Right atrium auricular region (tissue), 2 donors: ENCODE data around the gene FRMPD4. TPM values are rescaled to one million over a fixed set of nuclear protein-coding genes. Genes with fewer than 3 reads are reported as not detected.

ENCODE experiments used
- DNase-seq: peaks from one replicate; pipeline ENCODE4 v3.0.0-alpha.2; 2019; ENCODE audit warnings: low spot score
- H3K27ac ChIP-seq, 2 donors: fragments of 200-600 bp; sonication (generic); 1 replicate in 1 of 2; 2 replicates in 1 of 2; pipeline ENCODE4 v1.5.1; 2016 to 2019
- H3K27me3 ChIP-seq, 2 donors: fragments of 200-600 bp; sonication (generic); one replicate each; pipeline versions ENCODE4 v1.5.1 to v1.6.0; 2017 to 2019
- H3K36me3 ChIP-seq: fragments of 200-600 bp; sonication (generic); one replicate; pipeline ENCODE4 v1.5.1; 2016
- H3K4me1 ChIP-seq, 2 donors: fragments of 200-600 bp; sonication (generic); one replicate each; pipeline versions ENCODE4 v1.5.1 to v1.6.0; 2017 to 2019
- H3K4me3 ChIP-seq, 2 donors: fragments of 200-600 bp; sonication (generic); 1 replicate in 1 of 2; 2 replicates in 1 of 2; pipeline ENCODE4 v1.5.1; 2017 to 2019; ENCODE audit warnings: mild to moderate bottlenecking in 1 of 2, moderate library complexity in 1 of 2
- H3K9me3 ChIP-seq, 2 donors: fragments of 200-600 bp; sonication (generic); one replicate each; pipeline ENCODE4 v1.5.1; 2019
- CTCF ChIP-seq, 2 donors: fragments of 200-600 bp; sonication (generic); IDR thresholded peaks; one replicate each; pipeline ENCODE4 v1.5.1; 2019; ENCODE audit warnings: antibody characterized with exemption in 2 of 2
- total RNA-seq, 2 donors: library from RNA; depleted of rRNA; stranded (reverse); fragments of >200 nt; gene quantifications; one replicate each; pipeline ENCODE4 v1.1.0, GENCODE V29; 2016

Gene FRMPD4
- total RNA-seq, 2 donors from 2014 or later, result 1.2 to 1.3 TPM

DNA sequence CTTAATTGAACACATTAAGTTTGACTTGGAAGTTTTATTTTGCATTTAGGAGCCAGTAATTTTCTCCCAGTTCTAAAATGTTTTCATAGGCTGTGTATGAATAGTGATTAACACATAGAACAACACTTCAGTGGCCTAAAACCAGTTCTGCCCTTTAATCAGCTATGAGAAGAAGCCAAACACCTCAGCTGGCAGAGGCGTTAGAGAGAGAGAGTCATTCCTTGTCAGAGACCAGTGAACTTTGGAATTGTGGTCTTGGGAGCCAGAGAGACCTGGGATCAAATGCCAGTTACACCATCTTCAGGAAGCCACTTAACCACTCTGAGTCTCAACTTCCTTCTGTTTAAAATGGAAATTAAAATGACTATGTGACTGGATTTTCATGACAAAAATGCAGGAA, 613.6 kb downstream of the FRMPD4 start:
- H3K4me3 ChIP-seq, result no peak overlapping the region
- H3K36me3 ChIP-seq, result no peaks in the 10 kb centered on the region
- no peak for DNase-seq
- no peak overlapping the region for H3K27ac ChIP-seq
- H3K4me1 ChIP-seq, result no peaks in the 10 kb centered on the region
- no peaks in the 10 kb centered on the region for H3K27me3 ChIP-seq
- H3K9me3 ChIP-seq, result peaks cover 0 to 11% of the 10 kb centered on the region in 2 donors
- no peak for TF ChIP-seq CTCF (IDR thresholded peaks at IDR 0.05)

- TF ChIP-seq CTCF (IDR thresholded peaks at IDR 0.05), result no peak
- Histone ChIP-seq H3K27me3 (no peaks in the 10 kb centered on the region), H3K36me3 (no peaks in the 10 kb centered on the region), H3K9me3 (peaks cover 0 to 11% of the 10 kb centered on the region in 2 donors), H3K4me1 (no peaks in the 10 kb centered on the region), H3K27ac (no peak overlapping the region), H3K4me3 (no peak overlapping the region)
- no peak for DNase-seq
Measured at GRCh38 chrX:12753366-12753765, 615.1 kb downstream of the FRMPD4 start.

DNA sequence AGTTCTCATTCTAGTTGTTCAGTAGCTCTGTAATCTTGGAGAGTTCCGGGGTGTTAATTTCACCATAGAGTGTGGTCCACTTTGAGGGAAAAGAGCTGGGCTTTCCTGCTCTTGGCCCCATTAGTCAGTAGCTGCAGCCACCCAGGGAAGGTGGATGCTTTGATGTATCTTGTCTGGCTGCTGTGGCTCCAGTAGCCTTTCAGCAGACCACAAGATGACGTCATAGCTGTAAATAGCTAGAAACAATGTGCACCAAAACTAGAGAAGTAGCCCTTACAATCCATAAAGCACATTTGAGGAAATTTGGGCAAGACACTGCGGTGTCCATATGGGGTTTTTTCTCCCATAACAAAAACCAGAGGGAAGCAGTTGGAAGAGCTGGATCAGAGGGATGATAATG, 620.0 kb downstream of the FRMPD4 start:
- Histone ChIP-seq H3K36me3 (no peaks in the 10 kb centered on the region), H3K27me3 (no peaks in the 10 kb centered on the region), H3K9me3 (no peaks in the 10 kb centered on the region), H3K4me3 (no peak overlapping the region), H3K4me1 (no peaks in the 10 kb centered on the region), H3K27ac (no peak overlapping the region)
- DNase-seq, result no peak
- TF ChIP-seq CTCF (IDR thresholded peaks at IDR 0.05), result no peak

- no peaks in the 10 kb centered on the region for H3K36me3 ChIP-seq
- DNase-seq, result no peak
- no peaks in the 10 kb centered on the region for H3K9me3 ChIP-seq
- no peak for TF ChIP-seq CTCF (IDR thresholded peaks at IDR 0.05)
- H3K4me3 ChIP-seq, result no peak overlapping the region
- no peak overlapping the region for H3K27ac ChIP-seq
- H3K27me3 ChIP-seq, result no peaks in the 10 kb centered on the region
- H3K4me1 ChIP-seq, result no peaks in the 10 kb centered on the region
Measured at GRCh38 chrX:12767856-12768255, 629.6 kb downstream of the FRMPD4 start.

- Histone ChIP-seq H3K4me1 (no peaks in the 10 kb centered on the region), H3K27ac (no peak overlapping the region), H3K36me3 (no peaks in the 10 kb centered on the region), H3K9me3 (no peaks in the 10 kb centered on the region), H3K27me3 (no peaks in the 10 kb centered on the region), H3K4me3 (no peak overlapping the region)
- no peak for DNase-seq
- TF ChIP-seq CTCF (IDR thresholded peaks at IDR 0.05), result no peak
Measured at GRCh38 chrX:12768491-12768890, 630.2 kb downstream of the FRMPD4 start.

GRCh38 chrX:12770440-12770839, 632.2 kb downstream of the FRMPD4 start:
- Histone ChIP-seq H3K9me3 (no peaks in the 10 kb centered on the region), H3K27ac (no peak overlapping the region), H3K36me3 (no peaks in the 10 kb centered on the region), H3K4me3 (no peak overlapping the region), H3K27me3 (no peaks in the 10 kb centered on the region), H3K4me1 (no peaks in the 10 kb centered on the region)
- DNase-seq, result no peak
- TF ChIP-seq CTCF (IDR thresholded peaks at IDR 0.05), result peak; percentile 39 to 78
